TTC549 (cell line): ENCODE data around the gene ANAPC16.
"Not testable (repeated sequence)": the region's sequence is repeated elsewhere in the genome, so short reads cannot be mapped to it uniquely, and the experiment has no call there.

ENCODE experiments used
- FAIRE-seq: peaks from 2 replicates; lab custom pipeline; 2012; peaks lifted over from hg19 to GRCh38; lab: Jason Lieb, UNC

ANAPC16 gene

GRCh38 chr10:72215611-72216549, at the start of gene ANAPC16, which contains the start of gene ASCC1:
Gene ANAPC16, plus strand, starts transcription at chr10:72216012. Its CDS starts 7,903 bp downstream, at chr10:72223915.
Gene ASCC1, minus strand, starts transcription at chr10:72216276. Its CDS starts 2,978 bp downstream, at chr10:72213298.
- no peak for FAIRE-seq

- no peak for FAIRE-seq
Measured at GRCh38 chr10:72167118-72167517, 48.7 kb upstream of the ANAPC16 start.

DNA sequence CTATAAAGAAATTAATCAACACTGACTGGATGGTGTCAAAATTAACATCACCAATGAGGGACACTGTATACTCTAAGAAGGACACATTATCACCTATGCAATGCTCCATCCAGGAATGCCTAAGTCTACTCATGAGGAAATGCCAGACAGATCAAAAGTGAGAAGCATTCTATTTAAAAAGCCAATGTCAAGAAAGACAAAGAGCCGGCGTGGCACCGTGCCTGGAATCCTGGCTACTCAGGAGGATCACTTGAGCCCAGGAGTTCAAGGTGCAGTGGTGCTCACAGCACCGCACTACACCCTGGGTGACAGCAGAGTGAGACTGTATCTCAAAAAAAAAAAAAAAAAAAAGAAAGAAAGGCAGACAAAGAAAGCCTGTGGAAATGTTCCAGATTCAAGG, 45.5 kb upstream of the ANAPC16 start:
- FAIRE-seq: no peak

- no peak for FAIRE-seq
Measured at GRCh38 chr10:72170733-72171132, 45.1 kb upstream of the ANAPC16 start.

DNA sequence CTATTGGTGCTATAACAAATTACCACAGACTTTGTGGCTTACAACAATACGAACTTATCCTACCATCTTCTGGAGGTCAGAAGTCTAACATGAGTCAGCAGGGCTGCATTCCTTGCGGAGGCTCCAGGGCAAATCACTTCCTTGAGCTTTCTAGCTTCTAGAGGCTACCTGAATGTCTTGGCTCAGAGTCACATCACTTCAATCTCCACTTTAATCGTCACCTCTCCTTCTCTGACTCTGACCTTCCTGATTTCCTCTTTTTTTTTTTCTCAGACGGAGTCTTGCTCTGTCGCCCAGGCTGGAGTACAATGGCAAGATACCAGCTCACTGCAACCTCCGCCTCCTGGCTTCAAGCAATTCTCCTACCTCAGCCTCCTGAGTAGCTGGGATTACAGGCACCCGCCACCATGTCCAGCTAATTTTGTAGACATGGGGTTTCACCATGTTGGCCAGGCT, 44.6 kb upstream of the ANAPC16 start:
- FAIRE-seq: peak; percentile 81

DNA sequence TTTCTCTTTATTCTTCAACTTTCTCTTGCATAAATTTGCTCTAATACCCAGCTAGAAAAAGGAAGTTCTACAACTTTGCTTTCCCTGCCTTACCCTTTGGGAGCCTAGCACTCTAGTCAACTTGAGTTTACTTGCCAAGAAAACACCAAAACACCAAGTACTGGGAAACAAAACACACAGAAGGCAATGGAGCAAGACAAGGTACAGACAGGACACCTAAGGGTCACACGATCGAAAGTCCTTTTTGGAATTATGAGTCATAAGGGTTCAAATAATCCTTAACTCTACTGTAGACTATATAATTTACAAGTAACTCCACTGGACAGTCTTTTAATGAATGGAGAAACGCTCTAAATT, 42.6 kb upstream of the ANAPC16 start:
- no peak for FAIRE-seq

GRCh38 chr10:72173619-72174296, 42.1 kb upstream of the ANAPC16 start:
- peak; percentile 96 for FAIRE-seq

DNA sequence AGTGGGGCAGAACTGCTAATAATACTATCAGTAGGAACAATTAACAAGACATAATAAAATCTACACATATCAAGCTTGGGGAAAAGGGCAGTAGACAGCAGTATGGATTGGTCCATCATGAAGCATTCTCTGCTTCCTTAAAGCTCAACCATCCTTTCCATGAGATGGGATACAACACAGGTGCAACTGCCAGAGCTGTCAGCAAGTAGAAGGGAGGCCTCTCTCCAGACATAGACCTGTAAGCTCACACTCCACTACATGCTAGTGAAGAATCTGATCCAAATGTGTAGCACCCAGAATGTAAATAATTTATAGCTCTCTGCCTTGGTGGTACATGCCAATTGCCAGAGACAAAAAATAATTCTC, 41.5 kb upstream of the ANAPC16 start:
- no peak for FAIRE-seq

- no peak for FAIRE-seq
Measured at GRCh38 chr10:72175149-72175548, 40.7 kb upstream of the ANAPC16 start.

- no peak for FAIRE-seq
Measured at GRCh38 chr10:72176701-72177100, 39.1 kb upstream of the ANAPC16 start.

DNA sequence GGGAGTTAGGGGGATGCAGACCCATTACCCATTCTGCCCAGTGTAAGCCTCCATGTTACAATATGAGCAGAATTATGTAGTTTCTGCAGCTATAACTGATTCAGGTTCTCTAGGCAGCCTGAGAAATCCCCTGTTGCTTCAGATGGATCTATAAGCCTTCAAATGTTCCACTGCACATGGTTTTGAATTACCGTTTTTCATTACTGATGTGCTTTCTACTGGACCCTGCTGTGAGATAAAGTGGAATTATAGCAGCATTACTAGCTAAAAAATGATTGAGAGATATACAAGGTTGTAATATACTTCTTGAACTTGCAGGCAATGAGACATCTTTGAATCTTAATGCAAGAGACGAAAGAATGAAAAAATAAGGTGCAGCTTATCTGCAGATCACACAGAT, 38.4 kb upstream of the ANAPC16 start:
- FAIRE-seq: no peak

GRCh38 chr10:72184156-72184555, 31.7 kb upstream of the ANAPC16 start:
- FAIRE-seq: peak; percentile 29

- FAIRE-seq: no peak
Measured at GRCh38 chr10:72186258-72186981, 29.4 kb upstream of the ANAPC16 start.

- FAIRE-seq: no peak
Measured at GRCh38 chr10:72186982-72187330, 28.9 kb upstream of the ANAPC16 start.

GRCh38 chr10:72194949-72195348, 20.9 kb upstream of the ANAPC16 start:
- FAIRE-seq: no peak

- no peak for FAIRE-seq
Measured at GRCh38 chr10:72200883-72201282, 14.9 kb upstream of the ANAPC16 start.

DNA sequence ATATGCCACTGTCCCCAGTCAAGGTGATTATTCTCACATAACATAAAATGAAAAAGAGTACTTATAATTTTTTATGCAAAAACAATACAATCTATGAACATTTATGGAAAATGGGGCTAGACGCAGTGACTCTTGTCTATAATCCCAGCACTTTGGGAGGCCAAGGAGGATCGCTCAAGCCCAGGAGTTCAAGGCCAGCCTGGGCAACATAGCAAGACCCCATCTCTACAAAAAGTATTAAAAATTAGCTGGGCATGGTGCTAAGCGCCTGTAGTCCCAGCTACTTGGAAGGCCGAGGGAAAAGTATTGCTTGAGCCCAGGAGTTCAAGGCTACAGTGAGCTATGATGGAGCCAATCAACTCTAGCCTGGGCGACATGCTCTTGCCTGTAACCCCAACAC, 14.5 kb upstream of the ANAPC16 start:
- no peak for FAIRE-seq

GRCh38 chr10:72204296-72204695, 11.5 kb upstream of the ANAPC16 start:
- no peak for FAIRE-seq

DNA sequence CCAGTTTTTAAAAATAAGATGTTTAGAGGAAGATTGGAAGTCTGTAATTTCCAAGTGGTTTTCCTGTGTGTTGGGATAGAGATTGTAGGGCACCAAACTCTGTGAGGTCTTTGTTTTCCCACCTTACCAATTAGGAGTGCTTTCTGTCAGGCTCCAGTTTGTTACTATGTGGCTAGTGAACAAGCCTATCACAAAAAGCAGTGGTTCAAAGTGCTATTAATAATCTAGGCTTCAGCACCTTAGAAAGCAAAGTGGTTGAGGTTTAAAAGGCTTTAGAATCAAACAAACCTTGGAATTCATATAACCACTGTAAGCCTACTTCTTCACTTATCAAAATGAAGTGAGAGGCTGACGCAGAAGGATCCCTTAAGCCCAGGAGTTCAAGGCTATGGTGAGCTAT, 11.1 kb upstream of the ANAPC16 start:
- no peak for FAIRE-seq

DNA sequence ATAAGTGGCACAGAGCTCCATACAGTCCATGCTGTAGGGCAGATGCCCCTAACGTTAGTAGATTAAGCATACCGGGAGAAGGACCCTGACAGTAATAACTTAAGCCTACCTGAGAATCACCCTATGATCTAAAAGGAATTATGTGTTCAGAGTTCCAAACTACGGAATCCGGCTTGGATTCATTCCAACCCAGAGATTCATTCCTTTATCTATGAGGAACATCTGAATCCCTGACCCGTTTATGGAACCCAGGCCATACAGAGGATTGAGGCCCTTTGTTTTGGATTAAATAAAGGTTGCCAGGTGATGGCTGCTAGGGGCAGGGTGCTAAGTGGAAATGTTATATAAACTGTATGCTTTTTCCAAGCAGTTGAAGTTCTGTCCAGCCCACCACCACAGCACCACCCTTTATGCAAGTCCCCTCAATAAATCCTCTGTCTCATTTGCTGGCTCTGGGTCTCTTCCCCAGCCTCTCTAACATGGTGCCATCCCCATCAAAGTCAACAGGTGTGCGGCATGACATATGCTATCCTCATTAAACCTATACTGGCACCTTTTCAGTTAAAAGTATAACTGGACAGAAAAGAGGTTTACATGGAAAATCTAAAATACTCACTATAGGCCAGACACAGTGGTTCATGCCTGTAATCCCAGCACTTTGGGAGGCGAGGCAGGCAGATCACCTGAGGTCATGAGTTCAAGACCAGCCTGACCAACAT, 9.1 kb upstream of the ANAPC16 start:
- no peak for FAIRE-seq

DNA sequence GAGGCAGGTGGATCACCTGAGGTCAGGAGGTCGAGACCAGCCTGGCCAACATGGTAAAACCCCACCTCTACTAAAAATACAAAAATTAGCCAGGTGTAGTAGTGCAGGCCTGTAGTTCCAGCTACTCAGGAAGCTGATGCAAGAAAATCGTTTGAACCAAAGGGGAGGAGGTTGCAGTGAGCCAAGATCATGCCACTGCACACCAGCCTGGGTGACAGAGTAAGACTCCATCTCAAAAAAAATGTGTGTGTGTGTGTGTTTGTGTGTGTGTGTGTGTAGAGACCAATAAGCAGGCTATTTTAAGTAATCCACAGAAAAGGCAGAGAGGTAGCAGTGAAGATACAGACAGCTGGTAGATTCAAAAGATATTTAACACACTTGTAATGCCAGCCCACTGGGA, 7.3 kb upstream of the ANAPC16 start:
- FAIRE-seq: not testable (repeated sequence)

GRCh38 chr10:72211381-72211780, 4.4 kb upstream of the ANAPC16 start:
- not testable (repeated sequence) for FAIRE-seq
